Measurements from ENCODE around the gene IRF7. TPM values are rescaled to one million over a fixed set of nuclear protein-coding genes. Genes with fewer than 3 reads are reported as not detected.

IRF7 gene
- total RNA-seq, 1 experiment from 2014 or later: 9.5 TPM

DNA sequence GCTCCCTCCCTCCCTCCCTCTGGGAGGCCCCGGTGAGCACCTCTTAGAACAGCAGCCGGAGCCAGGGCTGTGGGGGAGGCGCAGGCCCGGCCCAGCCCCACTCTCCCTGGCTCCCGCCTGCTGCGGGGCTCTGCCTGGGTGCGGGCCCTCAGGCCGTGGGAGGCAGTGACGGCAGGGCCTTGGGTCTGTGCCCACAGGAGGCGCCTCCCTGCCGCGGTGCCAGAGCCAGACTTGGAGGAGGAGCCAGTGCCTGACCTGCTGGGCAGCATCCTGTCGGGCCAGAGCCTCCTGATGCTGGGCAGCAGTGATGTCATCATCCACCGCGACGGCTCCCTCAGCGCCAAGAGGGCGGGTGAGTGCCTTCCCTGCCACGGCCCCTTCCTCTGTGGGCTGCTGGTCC, 9.5 kb downstream of the IRF7 start:
- no peak overlapping the region for H3K27ac Mint-ChIP-seq (ENCODE audit: low read depth, unreplicated experiment)
- H3K4me3 Mint-ChIP-seq (ENCODE audit: unreplicated experiment): no peak overlapping the region
- no TSS peak for BruUV-seq (replicated peaks)
- CTCF ChIA-PET: no interaction called here
- POLR2A ChIA-PET: interaction anchor here (0.6 to 1.4 kb wide), 4 partner anchors 23 to 142 kb away, joined by 3 to 9 read pairs (median 4); no protein-coding TSS in a partner anchor
- DNase-seq (ENCODE audit: unreplicated experiment): peak; percentile 91
- peaks cover 61% of the 10 kb centered on the region for H3K36me3 Mint-ChIP-seq (ENCODE audit: insufficient read depth, unreplicated experiment)
- H3K4me1 Mint-ChIP-seq (ENCODE audit: insufficient read depth, unreplicated experiment): no peaks in the 10 kb centered on the region
- no peaks in the 10 kb centered on the region for H3K9me3 Mint-ChIP-seq (ENCODE audit: unreplicated experiment)
- intact Hi-C loops (cut with micrococcal nuclease): no loop called here
- H3K27me3 Mint-ChIP-seq (ENCODE audit: insufficient read depth, unreplicated experiment): no peaks in the 10 kb centered on the region
- TF ChIP-seq, protein P1, sequence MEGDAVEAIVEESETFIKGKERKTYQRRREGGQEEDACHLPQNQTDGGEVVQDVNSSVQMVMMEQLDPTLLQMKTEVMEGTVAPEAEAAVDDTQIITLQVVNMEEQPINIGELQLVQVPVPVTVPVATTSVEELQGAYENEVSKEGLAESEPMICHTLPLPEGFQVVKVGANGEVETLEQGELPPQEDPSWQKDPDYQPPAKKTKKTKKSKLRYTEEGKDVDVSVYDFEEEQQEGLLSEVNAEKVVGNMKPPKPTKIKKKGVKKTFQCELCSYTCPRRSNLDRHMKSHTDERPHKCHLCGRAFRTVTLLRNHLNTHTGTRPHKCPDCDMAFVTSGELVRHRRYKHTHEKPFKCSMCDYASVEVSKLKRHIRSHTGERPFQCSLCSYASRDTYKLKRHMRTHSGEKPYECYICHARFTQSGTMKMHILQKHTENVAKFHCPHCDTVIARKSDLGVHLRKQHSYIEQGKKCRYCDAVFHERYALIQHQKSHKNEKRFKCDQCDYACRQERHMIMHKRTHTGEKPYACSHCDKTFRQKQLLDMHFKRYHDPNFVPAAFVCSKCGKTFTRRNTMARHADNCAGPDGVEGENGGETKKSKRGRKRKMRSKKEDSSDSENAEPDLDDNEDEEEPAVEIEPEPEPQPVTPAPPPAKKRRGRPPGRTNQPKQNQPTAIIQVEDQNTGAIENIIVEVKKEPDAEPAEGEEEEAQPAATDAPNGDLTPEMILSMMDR (IDR thresholded peaks at IDR 0.05; ENCODE audit: unreplicated experiment): no peak

GRCh38 chr11:605286-606129, 10.2 kb downstream of the IRF7 start:
- TF ChIP-seq, protein P1 (IDR thresholded peaks at IDR 0.05; ENCODE audit: unreplicated experiment): no peak
- CTCF ChIA-PET: interaction anchor here (1.4 kb wide), 1 partner anchor 8 kb away, joined by 4 read pairs; no protein-coding TSS in a partner anchor
- no peaks in the 10 kb centered on the region for H3K4me1 Mint-ChIP-seq (ENCODE audit: insufficient read depth, unreplicated experiment)
- H3K27ac Mint-ChIP-seq (ENCODE audit: low read depth, unreplicated experiment): no peak overlapping the region
- POLR2A ChIA-PET: interaction anchor here (1.4 kb wide), 1 partner anchor 27 kb away, joined by 9 read pairs; no protein-coding TSS in a partner anchor
- no peak overlapping the region for H3K4me3 Mint-ChIP-seq (ENCODE audit: unreplicated experiment)
- H3K36me3 Mint-ChIP-seq (ENCODE audit: insufficient read depth, unreplicated experiment): peaks cover 62% of the 10 kb centered on the region
- intact Hi-C loops (cut with micrococcal nuclease): no loop called here
- no peak for DNase-seq (ENCODE audit: unreplicated experiment)
- no peaks in the 10 kb centered on the region for H3K27me3 Mint-ChIP-seq (ENCODE audit: insufficient read depth, unreplicated experiment)
- H3K9me3 Mint-ChIP-seq (ENCODE audit: unreplicated experiment): no peaks in the 10 kb centered on the region
- no TSS peak for BruUV-seq (replicated peaks)

GRCh38 chr11:603154-603553, 12.6 kb downstream of the IRF7 start:
- H3K27me3 Mint-ChIP-seq (ENCODE audit: insufficient read depth, unreplicated experiment): no peaks in the 10 kb centered on the region
- intact Hi-C loops (cut with micrococcal nuclease): no loop called here
- BruUV-seq (replicated peaks): no TSS peak
- H3K4me1 Mint-ChIP-seq (ENCODE audit: insufficient read depth, unreplicated experiment): no peaks in the 10 kb centered on the region
- ChIA-PET CTCF (interaction anchor here (0.6 kb wide), 1 partner anchor 39 kb away, joined by 3 read pairs; no protein-coding TSS in a partner anchor), POLR2A (interaction anchor here (0.6 kb wide), 1 partner anchor 67 kb away, joined by 3 read pairs; no protein-coding TSS in a partner anchor)
- TF ChIP-seq, protein P1 (IDR thresholded peaks at IDR 0.05; ENCODE audit: unreplicated experiment): no peak
- peaks cover 75% of the 10 kb centered on the region for H3K36me3 Mint-ChIP-seq (ENCODE audit: insufficient read depth, unreplicated experiment)
- H3K4me3 Mint-ChIP-seq (ENCODE audit: unreplicated experiment): no peak overlapping the region
- H3K27ac Mint-ChIP-seq (ENCODE audit: low read depth, unreplicated experiment): no peak overlapping the region
- H3K9me3 Mint-ChIP-seq (ENCODE audit: unreplicated experiment): no peaks in the 10 kb centered on the region
- DNase-seq (ENCODE audit: unreplicated experiment): no peak

DNA sequence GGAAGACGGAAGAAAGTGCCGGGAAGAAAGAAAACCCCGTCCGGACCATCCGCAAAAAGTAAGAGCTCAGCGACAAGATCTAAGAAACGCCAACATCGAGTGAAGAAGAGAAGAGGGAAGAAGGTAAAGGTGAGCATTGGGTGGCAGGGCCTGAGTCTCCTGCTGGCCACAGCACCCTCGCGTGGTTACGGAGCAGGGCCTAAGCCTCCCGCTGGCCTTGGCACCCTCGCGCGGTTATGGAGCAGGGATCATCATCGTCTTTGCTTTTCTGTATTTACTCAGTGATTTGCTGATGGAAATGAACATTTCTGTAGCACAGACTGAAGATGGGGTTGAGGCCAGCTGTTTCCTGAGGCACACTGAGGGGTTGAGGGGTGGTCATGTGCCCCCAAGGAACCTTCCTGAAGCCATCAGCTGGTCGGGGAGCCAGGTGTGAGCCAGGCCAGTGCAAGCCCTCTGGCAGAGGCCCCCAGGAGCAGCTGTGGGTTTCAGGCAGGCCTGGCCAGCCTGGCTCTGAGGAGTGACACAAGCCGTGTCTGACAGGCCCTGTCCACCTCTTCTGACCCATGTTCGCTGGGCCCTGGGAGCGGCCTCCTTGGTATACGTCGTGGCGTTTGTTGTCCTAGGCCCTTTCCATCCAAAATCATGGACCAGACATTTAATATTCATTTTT, 14.0 kb downstream of the IRF7 start:
- intact Hi-C loops (cut with micrococcal nuclease): no loop called here
- H3K36me3 Mint-ChIP-seq (ENCODE audit: insufficient read depth, unreplicated experiment): peaks cover 70% of the 10 kb centered on the region
- DNase-seq (ENCODE audit: unreplicated experiment): no peak
- BruUV-seq (replicated peaks): no TSS peak
- ChIA-PET CTCF (no interaction called here), POLR2A (no interaction called here)
- TF ChIP-seq, protein P1 (IDR thresholded peaks at IDR 0.05; ENCODE audit: unreplicated experiment): no peak
- no peaks in the 10 kb centered on the region for H3K9me3 Mint-ChIP-seq (ENCODE audit: unreplicated experiment)
- H3K27ac Mint-ChIP-seq (ENCODE audit: low read depth, unreplicated experiment): no peak overlapping the region
- no peaks in the 10 kb centered on the region for H3K27me3 Mint-ChIP-seq (ENCODE audit: insufficient read depth, unreplicated experiment)
- no peaks in the 10 kb centered on the region for H3K4me1 Mint-ChIP-seq (ENCODE audit: insufficient read depth, unreplicated experiment)
- H3K4me3 Mint-ChIP-seq (ENCODE audit: unreplicated experiment): no peak overlapping the region

Measured in MCF 10A (cell line).